Stimulated activated naive CD8-positive, alpha-beta T cell treated with anti-CD3 and anti-CD28 coated beads, Interleukin-15, Interleukin-2, amounts not matched to agents 100 U/mL and 50 U/mL, for 24 hours (primary cell): Measurements from ENCODE around the gene RPS4Y2.
A peak's percentile ranks its signal among the peaks of the same experiment; 100 is the strongest.

Experiments
- ATAC-seq: fragments of 150-1000 bp; cut with Tn5 transposase; one replicate; pipeline ENCODE4 v1.10.0; 2021
- DNase-seq: peaks from one replicate; pipeline ENCODE4 v3.0.0; 2021

RPS4Y2 gene

GRCh38 chrY:20755808-20756207 lies at the start of gene RPS4Y2:
RPS4Y2 (plus strand) TSS chrY:20756108; CDS start chrY:20756164, 56 bp downstream.
- DNase-seq (no peak), ATAC-seq (no peak)

- ATAC-seq (peak; percentile 100), DNase-seq (peak; percentile 32)
Measured at GRCh38 chrY:20714391-20714790, 41.5 kb upstream of the RPS4Y2 start.

- DNase-seq (no peak), ATAC-seq (no peak)
Measured at GRCh38 chrY:20726184-20726907, 29.6 kb upstream of the RPS4Y2 start.

- ATAC-seq (no peak), DNase-seq (no peak)
Measured at GRCh38 chrY:20735200-20735599, 20.7 kb upstream of the RPS4Y2 start.

GRCh38 chrY:20739806-20740205 lies 16.1 kb upstream of the RPS4Y2 start:
- ATAC-seq: no peak

GRCh38 chrY:20740609-20741008 lies 15.3 kb upstream of the RPS4Y2 start:
- no peak for ATAC-seq
- DNase-seq: peak; percentile 20

More at GRCh38 chrY:20739806-20740205, 16.1 kb upstream of the RPS4Y2 start:
- DNase-seq: no peak

- ATAC-seq: peak; percentile 52
- DNase-seq: peak; percentile 37
Measured at GRCh38 chrY:20745060-20745459, 10.8 kb upstream of the RPS4Y2 start.

- DNase-seq: no peak
- no peak for ATAC-seq
Measured at GRCh38 chrY:20746919-20747318, 9.0 kb upstream of the RPS4Y2 start.

- no peak for ATAC-seq
- DNase-seq: no peak
Measured at GRCh38 chrY:20763869-20764268, 8.0 kb downstream of the RPS4Y2 start.

GRCh38 chrY:20765117-20765516 lies 9.2 kb downstream of the RPS4Y2 start:
- DNase-seq (no peak), ATAC-seq (no peak)

GRCh38 chrY:20770755-20771154 lies 14.8 kb downstream of the RPS4Y2 start:
- no peak for ATAC-seq

GRCh38 chrY:20776104-20776503 lies 20.2 kb downstream of the RPS4Y2 start:
- DNase-seq (no peak), ATAC-seq (no peak)

More at GRCh38 chrY:20770755-20771154, 14.8 kb downstream of the RPS4Y2 start:
- no peak for DNase-seq

GRCh38 chrY:20780104-20780654 lies 24.3 kb downstream of the RPS4Y2 start:
- ATAC-seq (no peak), DNase-seq (no peak)

- no peak for ATAC-seq
Measured at GRCh38 chrY:20780776-20781175, 24.9 kb downstream of the RPS4Y2 start.

GRCh38 chrY:20781408-20781807 lies 25.5 kb downstream of the RPS4Y2 start:
- no peak for DNase-seq
- ATAC-seq: no peak

More at GRCh38 chrY:20780776-20781175, 24.9 kb downstream of the RPS4Y2 start:
- no peak for DNase-seq

GRCh38 chrY:20784965-20785364 lies 29.1 kb downstream of the RPS4Y2 start:
- ATAC-seq: no peak

GRCh38 chrY:20787076-20787475 lies 31.2 kb downstream of the RPS4Y2 start:
- DNase-seq (no peak), ATAC-seq (no peak)

More at GRCh38 chrY:20784965-20785364, 29.1 kb downstream of the RPS4Y2 start:
- DNase-seq: no peak

- ATAC-seq (peak; percentile 75), DNase-seq (peak; percentile 10)
Measured at GRCh38 chrY:20798351-20799049, 42.6 kb downstream of the RPS4Y2 start.

- DNase-seq (no peak), ATAC-seq (no peak)
Measured at GRCh38 chrY:20802659-20803058, 46.8 kb downstream of the RPS4Y2 start.

- no peak for ATAC-seq
- no peak for DNase-seq
Measured at GRCh38 chrY:20806243-20806642, 50.3 kb downstream of the RPS4Y2 start.

GRCh38 chrY:20813459-20813858 lies 57.6 kb downstream of the RPS4Y2 start:
- ATAC-seq (peak; percentile 92), DNase-seq (no peak)

- DNase-seq (peak; percentile 13), ATAC-seq (no peak)
Measured at GRCh38 chrY:20814794-20815193, 58.9 kb downstream of the RPS4Y2 start.

GRCh38 chrY:20817067-20817466 lies 61.2 kb downstream of the RPS4Y2 start:
- DNase-seq (no peak), ATAC-seq (no peak)
